Stomach (tissue), 4 donors: Measurements from ENCODE around the gene RPRD1A.

Source experiments
- CTCF ChIP-seq, 7 experiments: fragments of 450-650 bp in 4 of 7; fragments of 200-600 bp in 3 of 7; sonication (generic) in 3 of 7; IDR thresholded peaks; one replicate each; pipeline ENCODE4 v1.5.1; 2016 to 2019; ENCODE audit warnings: antibody characterized with exemption in 7 of 7, control low read depth in 2 of 7, mild to moderate bottlenecking in 1 of 7
- EP300 ChIP-seq: sonication (generic); formaldehyde crosslinking; IDR thresholded peaks from one replicate; pipeline ENCODE4 v1.6.1; 2017; ENCODE audit warnings: antibody characterized with exemption
- POLR2A ChIP-seq, 4 donors: fragments of 450-650 bp; IDR thresholded peaks; one replicate each; pipeline ENCODE4 v1.6.1; 2016; ENCODE audit warnings: antibody characterized with exemption in 4 of 4, control low read depth in 2 of 4, mild to moderate bottlenecking in 1 of 4, moderate library complexity in 1 of 4
- POLR2AphosphoS5 ChIP-seq, 3 donors: sonication (generic); formaldehyde crosslinking; IDR thresholded peaks; one replicate each; pipeline ENCODE4 v1.6.1; 2016; ENCODE audit warnings: antibody characterized with exemption in 3 of 3

GRCh38 chr18:36051760-36052159, 15.6 kb downstream of the RPRD1A start:
- TF ChIP-seq CTCF (IDR thresholded peaks at IDR 0.05) (no peak), EP300 (no peak), POLR2A (IDR thresholded peaks at IDR 0.05) (no peak), POLR2AphosphoS5 (IDR thresholded peaks at IDR 0.05) (no peak)
